OCI-LY1 (cell line): Measurements from ENCODE around the gene TRIO.

Experiments
- H2AFZ ChIP-seq: fragments of 200-600 bp; sonication (generic), shearing (Covaris generic); 2 replicates; pipeline ENCODE4 v1.6.0; 2014; ENCODE audit warnings: antibody characterized with exemption, mild to moderate bottlenecking, low read length
- H3F3A ChIP-seq: fragments of 200-600 bp; sonication (generic), shearing (Covaris generic); 2 replicates; pipeline ENCODE4 v1.6.0; 2014; ENCODE audit warnings: mild to moderate bottlenecking, antibody characterized with exemption, low read length, moderate library complexity; ENCODE audit not compliant: insufficient read depth
- H3K27ac ChIP-seq: fragments of 200-600 bp; sonication (generic); 2 replicates; pipeline ENCODE4 v1.5.1; 2014; ENCODE audit warnings: low read length, mixed run types, mild to moderate bottlenecking, low read depth; ENCODE audit not compliant: poor library complexity, severe bottlenecking
- H3K27me3 ChIP-seq: fragments of 200-600 bp; sonication (generic); 2 replicates; pipeline ENCODE4 v1.6.0; 2014; ENCODE audit warnings: antibody characterized with exemption, mild to moderate bottlenecking, low read length, moderate library complexity; ENCODE audit not compliant: insufficient read depth
- H3K36me3 ChIP-seq: fragments of 200-600 bp; sonication (generic); 2 replicates; pipeline ENCODE4 v1.6.1; 2014; ENCODE audit warnings: mild to moderate bottlenecking, antibody characterized with exemption, low read length, moderate library complexity, mixed read lengths; ENCODE audit not compliant: insufficient read depth
- H3K4me1 ChIP-seq: fragments of 200-600 bp; sonication (generic); 2 replicates; pipeline ENCODE4 v1.5.1; 2014; ENCODE audit warnings: mild to moderate bottlenecking, low read length, moderate library complexity; ENCODE audit not compliant: insufficient read depth, severe bottlenecking
- H3K4me2 ChIP-seq: fragments of 200-600 bp; sonication (generic), shearing (Covaris generic); 2 replicates; pipeline ENCODE4 v1.6.1; 2014; ENCODE audit warnings: low read length
- H3K4me3 ChIP-seq: fragments of 200-600 bp; sonication (generic); 2 replicates; pipeline ENCODE4 v1.5.1; 2014; ENCODE audit warnings: low read length, low read depth, mild to moderate bottlenecking, mixed read lengths; ENCODE audit not compliant: poor library complexity, severe bottlenecking
- H3K79me2 ChIP-seq: fragments of 200-600 bp; shearing (Covaris generic); 2 replicates; pipeline ENCODE4 v1.6.1; 2016; ENCODE audit warnings: mixed run types, low read length, mixed read lengths; ENCODE audit not compliant: insufficient read depth
- H3K9ac ChIP-seq: fragments of 200-600 bp; sonication (generic), shearing (Covaris generic); 2 replicates; pipeline ENCODE4 v1.6.1; 2014; ENCODE audit warnings: mild to moderate bottlenecking, low read length, mixed read lengths
- H3K9me2 ChIP-seq: fragments of 200-600 bp; sonication (generic), shearing (Covaris generic); 2 replicates; pipeline ENCODE4 v1.6.1; 2014; ENCODE audit warnings: low read depth, mild to moderate bottlenecking, low read length, mixed read lengths
- H3K9me3 ChIP-seq: fragments of 200-600 bp; shearing (Covaris generic); 2 replicates; pipeline ENCODE4 v1.6.1; 2014; ENCODE audit warnings: low read length, mixed read lengths
- H4K20me1 ChIP-seq: fragments of 200-600 bp; sonication (generic), shearing (Covaris generic); 2 replicates; pipeline ENCODE4 v1.6.0; 2016; ENCODE audit warnings: mild to moderate bottlenecking, low read length; ENCODE audit not compliant: insufficient read depth
- CTCF ChIP-seq: fragments of 200-600 bp; sonication (generic), shearing (Covaris generic); IDR thresholded peaks from 2 replicates; pipeline ENCODE4 v1.5.1; 2017; ENCODE audit warnings: mild to moderate bottlenecking, antibody characterized with exemption, low read length, moderate library complexity, mixed read lengths
- EZH2 ChIP-seq: fragments of 200-600 bp; sonication (generic), shearing (Covaris generic); IDR thresholded peaks from 2 replicates; pipeline ENCODE4 v1.8.0; 2017; ENCODE audit warnings: borderline replicate concordance, mixed run types, mild to moderate bottlenecking, antibody characterized with exemption, low read length, moderate library complexity, mixed read lengths

The TRIO gene

GRCh38 chr5:14229734-14230133, 86.6 kb downstream of the TRIO start:
- Histone ChIP-seq H3K9ac (no peak overlapping the region), H3K9me3 (no peaks in the 10 kb centered on the region), H3K27ac (no peak overlapping the region), H4K20me1 (no peaks in the 10 kb centered on the region), H3K4me1 (no peaks in the 10 kb centered on the region), H3F3A (no peaks in the 10 kb centered on the region), H3K9me2 (no peaks in the 10 kb centered on the region), H3K27me3 (no peaks in the 10 kb centered on the region), H2AFZ (no peak overlapping the region), H3K79me2 (no peaks in the 10 kb centered on the region), H3K4me3 (no peak overlapping the region), H3K4me2 (no peak overlapping the region), H3K36me3 (no peaks in the 10 kb centered on the region)
- TF ChIP-seq CTCF (no peak), EZH2 (no peak)

GRCh38 chr5:14231156-14231555, 88.0 kb downstream of the TRIO start:
- no peaks in the 10 kb centered on the region for H3F3A ChIP-seq
- H3K4me2 ChIP-seq: no peak overlapping the region
- no peaks in the 10 kb centered on the region for H3K9me2 ChIP-seq
- no peaks in the 10 kb centered on the region for H3K9me3 ChIP-seq
- no peaks in the 10 kb centered on the region for H4K20me1 ChIP-seq
- H3K4me1 ChIP-seq: no peaks in the 10 kb centered on the region
- H3K4me3 ChIP-seq: no peak overlapping the region
- H2AFZ ChIP-seq: no peak overlapping the region
- no peaks in the 10 kb centered on the region for H3K27me3 ChIP-seq
- no peak overlapping the region for H3K27ac ChIP-seq
- H3K9ac ChIP-seq: no peak overlapping the region
- TF ChIP-seq EZH2 (no peak), CTCF (no peak)
- H3K79me2 ChIP-seq: no peaks in the 10 kb centered on the region
- H3K36me3 ChIP-seq: no peaks in the 10 kb centered on the region

- Histone ChIP-seq H3K79me2 (no peaks in the 10 kb centered on the region), H3F3A (no peaks in the 10 kb centered on the region), H3K9ac (no peak overlapping the region)
These were observed 88.7 kb downstream of the TRIO start for GRCh38 chr5:14231890-14232289.

More at GRCh38 chr5:14231890-14232289, 88.7 kb downstream of the TRIO start:
- Histone ChIP-seq H3K4me2 (no peak overlapping the region), H4K20me1 (no peaks in the 10 kb centered on the region), H3K27ac (no peak overlapping the region), H3K9me3 (no peaks in the 10 kb centered on the region), H2AFZ (no peak overlapping the region), H3K9me2 (no peaks in the 10 kb centered on the region), H3K4me3 (no peak overlapping the region), H3K27me3 (no peaks in the 10 kb centered on the region), H3K36me3 (no peaks in the 10 kb centered on the region), H3K4me1 (no peaks in the 10 kb centered on the region)
- TF ChIP-seq EZH2: no peak
- no peak for TF ChIP-seq CTCF
